ENCODE data around the gene RAP1A.

The RAP1A gene

GRCh38 chr1:111720977-111721786, 101.6 kb downstream of the RAP1A start:
- ATAC-seq (peak; percentile 9), DNase-seq (ENCODE audit: low spot score in 2 of 2) (no peak)
- Mint-ChIP-seq H3K4me1 (peaks cover 44% of the 10 kb centered on the region), H3K36me3 (peaks cover 69% of the 10 kb centered on the region), H3K4me3 (no peak overlapping the region), H3K9me3 (no peaks in the 10 kb centered on the region), H3K27ac (peak overlapping the region; percentile 83)

- Mint-ChIP-seq H3K9me3 (no peaks in the 10 kb centered on the region), H3K36me3 (peaks cover 59% of the 10 kb centered on the region), H3K27ac (peak overlapping the region; percentile 68), H3K4me1 (peaks cover 28% of the 10 kb centered on the region), H3K4me3 (no peak overlapping the region)
- DNase-seq (ENCODE audit: low spot score in 2 of 2) (peak in 1 of 2 donors; percentile 47), ATAC-seq (no peak)
These were observed 103.7 kb downstream of the RAP1A start for GRCh38 chr1:111723091-111723806.

GRCh38 chr1:111723871-111724270, 104.3 kb downstream of the RAP1A start:
- H3K27ac Mint-ChIP-seq = no peak overlapping the region
- H3K9me3 Mint-ChIP-seq = no peaks in the 10 kb centered on the region
- H3K4me1 Mint-ChIP-seq = peaks cover 28% of the 10 kb centered on the region
- DNase-seq (ENCODE audit: low spot score in 2 of 2) (no peak), ATAC-seq (no peak)
- peaks cover 53% of the 10 kb centered on the region for H3K36me3 Mint-ChIP-seq
- H3K4me3 Mint-ChIP-seq = no peak overlapping the region

GRCh38 chr1:111725192-111725591, 105.6 kb downstream of the RAP1A start:
- ATAC-seq (no peak), DNase-seq (ENCODE audit: low spot score in 2 of 2) (no peak)
- H3K4me3 Mint-ChIP-seq = no peak overlapping the region
- peaks cover 41% of the 10 kb centered on the region for H3K36me3 Mint-ChIP-seq
- H3K4me1 Mint-ChIP-seq = peaks cover 23% of the 10 kb centered on the region
- H3K9me3 Mint-ChIP-seq = no peaks in the 10 kb centered on the region
- peak overlapping the region; percentile 19 for H3K27ac Mint-ChIP-seq

GRCh38 chr1:111727056-111727455, 107.5 kb downstream of the RAP1A start:
- no peak for ATAC-seq
- peak in 1 of 2 donors; percentile 43 for DNase-seq (ENCODE audit: low spot score in 2 of 2)
- Mint-ChIP-seq H3K9me3 (no peaks in the 10 kb centered on the region), H3K4me1 (peaks cover 9% of the 10 kb centered on the region), H3K4me3 (no peak overlapping the region), H3K36me3 (peaks cover 22% of the 10 kb centered on the region), H3K27ac (no peak overlapping the region)

- Mint-ChIP-seq H3K4me1 (peaks cover 6% of the 10 kb centered on the region), H3K27ac (no peak overlapping the region), H3K9me3 (no peaks in the 10 kb centered on the region), H3K4me3 (no peak overlapping the region), H3K36me3 (peaks cover 11% of the 10 kb centered on the region)
- DNase-seq (ENCODE audit: low spot score in 2 of 2) (no peak), ATAC-seq (no peak)
These were observed 109.8 kb downstream of the RAP1A start for GRCh38 chr1:111729271-111729921.

- H3K9me3 Mint-ChIP-seq = no peaks in the 10 kb centered on the region
- H3K4me1 Mint-ChIP-seq = peaks cover 6% of the 10 kb centered on the region
- H3K4me3 Mint-ChIP-seq = no peak overlapping the region
- no peak for ATAC-seq
- peaks cover 11% of the 10 kb centered on the region for H3K36me3 Mint-ChIP-seq
- H3K27ac Mint-ChIP-seq = no peak overlapping the region
- no peak for DNase-seq (ENCODE audit: low spot score in 2 of 2)
These were observed 110.5 kb downstream of the RAP1A start for GRCh38 chr1:111729946-111730681.

- H3K4me1 Mint-ChIP-seq = peaks cover 6% of the 10 kb centered on the region
- H3K4me3 Mint-ChIP-seq = no peak overlapping the region
- H3K27ac Mint-ChIP-seq = no peak overlapping the region
- no peak for DNase-seq (ENCODE audit: low spot score in 2 of 2)
- no peak for ATAC-seq
- H3K9me3 Mint-ChIP-seq = no peaks in the 10 kb centered on the region
- peaks cover 11% of the 10 kb centered on the region for H3K36me3 Mint-ChIP-seq
These were observed 111.1 kb downstream of the RAP1A start for GRCh38 chr1:111730706-111731105.

GRCh38 chr1:111731956-111732355, 112.4 kb downstream of the RAP1A start:
- Mint-ChIP-seq H3K4me3 (no peak overlapping the region), H3K4me1 (peaks cover 6% of the 10 kb centered on the region), H3K36me3 (peaks cover 5% of the 10 kb centered on the region), H3K9me3 (no peaks in the 10 kb centered on the region), H3K27ac (no peak overlapping the region)
- no peak for ATAC-seq
- no peak for DNase-seq (ENCODE audit: low spot score in 2 of 2)

- peaks cover 5% of the 10 kb centered on the region for H3K36me3 Mint-ChIP-seq
- H3K9me3 Mint-ChIP-seq = no peaks in the 10 kb centered on the region
- DNase-seq (ENCODE audit: low spot score in 2 of 2) (no peak), ATAC-seq (no peak)
- no peak overlapping the region for H3K27ac Mint-ChIP-seq
- H3K4me3 Mint-ChIP-seq = no peak overlapping the region
- H3K4me1 Mint-ChIP-seq = peaks cover 12% of the 10 kb centered on the region
These were observed 113.1 kb downstream of the RAP1A start for GRCh38 chr1:111732718-111733117.

- DNase-seq (ENCODE audit: low spot score in 2 of 2) = no peak
- H3K4me3 Mint-ChIP-seq = no peak overlapping the region
- H3K9me3 Mint-ChIP-seq = no peaks in the 10 kb centered on the region
- H3K36me3 Mint-ChIP-seq = no peaks in the 10 kb centered on the region
- peak overlapping the region; percentile 11 for H3K27ac Mint-ChIP-seq
- peaks cover 18% of the 10 kb centered on the region for H3K4me1 Mint-ChIP-seq
- ATAC-seq = peak; percentile 65
These were observed 113.8 kb downstream of the RAP1A start for GRCh38 chr1:111733183-111733991.

GRCh38 chr1:111733992-111734341, 114.4 kb downstream of the RAP1A start:
- Mint-ChIP-seq H3K27ac (peak overlapping the region; percentile 11), H3K36me3 (no peaks in the 10 kb centered on the region), H3K4me3 (no peak overlapping the region), H3K9me3 (no peaks in the 10 kb centered on the region), H3K4me1 (peaks cover 23% of the 10 kb centered on the region)
- ATAC-seq (no peak), DNase-seq (ENCODE audit: low spot score in 2 of 2) (no peak)

- Mint-ChIP-seq H3K36me3 (no peaks in the 10 kb centered on the region), H3K4me3 (no peak overlapping the region), H3K9me3 (no peaks in the 10 kb centered on the region), H3K27ac (no peak overlapping the region), H3K4me1 (peaks cover 25% of the 10 kb centered on the region)
- ATAC-seq (no peak), DNase-seq (ENCODE audit: low spot score in 2 of 2) (no peak)
These were observed 114.8 kb downstream of the RAP1A start for GRCh38 chr1:111734426-111734825.

GRCh38 chr1:111734856-111735255, 115.3 kb downstream of the RAP1A start:
- Mint-ChIP-seq H3K9me3 (no peaks in the 10 kb centered on the region), H3K4me3 (no peak overlapping the region), H3K27ac (no peak overlapping the region), H3K4me1 (peaks cover 28% of the 10 kb centered on the region), H3K36me3 (no peaks in the 10 kb centered on the region)
- DNase-seq (ENCODE audit: low spot score in 2 of 2) = no peak
- ATAC-seq = no peak

Measured in stimulated activated effector memory CD8-positive, alpha-beta T cell treated with anti-CD3 and anti-CD28 coated beads, Interleukin-12 subunit alpha, Interleukin-12 subunit beta, amount 100 ng/mL, for 72 hours (primary cell).